NCI-H345 (cell line): ENCODE data around the gene FAM120B.

Experiments
- DNase-seq: peaks from one replicate; lab custom pipeline; 2025; lab: John Stamatoyannopoulos, UW

The FAM120B gene

GRCh38 chr6:170444056-170444591 lies 137.6 kb downstream of the FAM120B start:
- DNase-seq = peak; percentile 8

- no peak for DNase-seq
These were observed 138.3 kb downstream of the FAM120B start for GRCh38 chr6:170444811-170445211.

GRCh38 chr6:170445487-170445886 lies 138.9 kb downstream of the FAM120B start:
- no peak for DNase-seq

GRCh38 chr6:170445971-170446370 lies 139.4 kb downstream of the FAM120B start:
- DNase-seq = no peak

GRCh38 chr6:170446841-170447560 lies 140.4 kb downstream of the FAM120B start:
- no peak for DNase-seq

- no peak for DNase-seq
These were observed 141.0 kb downstream of the FAM120B start for GRCh38 chr6:170447561-170447930.

- no peak for DNase-seq
These were observed 141.8 kb downstream of the FAM120B start for GRCh38 chr6:170448317-170448716.

- no peak for DNase-seq
These were observed 142.4 kb downstream of the FAM120B start for GRCh38 chr6:170448751-170449630.

- DNase-seq = no peak
These were observed 143.5 kb downstream of the FAM120B start for GRCh38 chr6:170449835-170450753.

- no peak for DNase-seq
These were observed 144.6 kb downstream of the FAM120B start for GRCh38 chr6:170450916-170451761.

- no peak for DNase-seq
These were observed 145.4 kb downstream of the FAM120B start for GRCh38 chr6:170451762-170452651.

- DNase-seq = no peak
These were observed 146.4 kb downstream of the FAM120B start for GRCh38 chr6:170452767-170453545.

- no peak for DNase-seq
These were observed 147.3 kb downstream of the FAM120B start for GRCh38 chr6:170453586-170454511.

- no peak for DNase-seq
These were observed 148.1 kb downstream of the FAM120B start for GRCh38 chr6:170454512-170455285.

- DNase-seq = no peak
These were observed 148.9 kb downstream of the FAM120B start for GRCh38 chr6:170455335-170455979.

GRCh38 chr6:170456334-170456733 lies 149.8 kb downstream of the FAM120B start:
- no peak for DNase-seq
